ENCODE results near the gene CSNK1G1. TPM values are rescaled to one million over a fixed set of nuclear protein-coding genes. Genes with fewer than 3 reads are reported as not detected.

The CSNK1G1 gene
- polyA plus RNA-seq, 1 of the 3 experiments (the other 2 are of a cell fraction): 10.2 TPM

GRCh38 chr15:64156652-64157331 lies 199.2 kb downstream of the CSNK1G1 start:
- H3K9me2 ChIP-seq: no peaks in the 10 kb centered on the region
- no peak for DNase-seq
- no peak overlapping the region for H3K4me2 ChIP-seq
- H3K4me1 ChIP-seq (ENCODE audit: control insufficient read depth in 1 of 2, insufficient read depth in 2 of 2, low read depth in 1 of 2, low read length in 1 of 2): peaks cover 14 to 33% of the 10 kb centered on the region in 2 experiments; a peak in 2 of 4 replicates
- peaks cover 55 to 58% of the 10 kb centered on the region in 2 experiments for H3K36me3 ChIP-seq (replicated peaks in 1 of 2; ENCODE audit: control insufficient read depth in 1 of 2, insufficient read depth in 2 of 2, low read length in 1 of 2)
- H3F3A ChIP-seq (replicated peaks; ENCODE audit: insufficient read depth): peaks cover 57% of the 10 kb centered on the region
- no peak overlapping the region for H3K4me3 ChIP-seq (ENCODE audit: low read depth in 2 of 2, low read length in 1 of 2)
- no peak overlapping the region for H3K27ac ChIP-seq (ENCODE audit: low read depth in 2 of 2, low read length in 1 of 2)
- H3K27me3 ChIP-seq (ENCODE audit: insufficient read depth): no peaks in the 10 kb centered on the region
- peaks cover 24% of the 10 kb centered on the region for H3K79me2 ChIP-seq (ENCODE audit: insufficient read depth)
- ChIA-PET POLR2A (interaction anchor here (0.7 kb wide), 1 partner anchor 64 kb away, joined by 3 read pairs; the partner anchor contains the start of gene CIAO2A), CTCF (interaction anchor here (1.0 to 1.3 kb wide), 2 partner anchors 63 to 525 kb away, joined by 3 read pairs; partner anchors contain the start of gene CIAO2A)
- no peak overlapping the region for H2AFZ ChIP-seq (ENCODE audit: low read depth)
- WGBS (ENCODE audit: low lambda C conversion rate): 93% methylated on average over 14 of the region's 16 CpGs
- H4K20me1 ChIP-seq (ENCODE audit: insufficient read depth): peaks cover 54% of the 10 kb centered on the region
- TF ChIP-seq RCOR1 (IDR thresholded peaks at IDR 0.05; ENCODE audit: low read length) (no peak), FOXJ3 (CRISPR knock-in tag; IDR thresholded peaks at IDR 0.05) (no peak), JUND (IDR thresholded peaks at IDR 0.05) (no peak), RAD21 (IDR thresholded peaks at IDR 0.05; ENCODE audit: low read length) (no peak), CTCF (IDR thresholded peaks at IDR 0.05) (no peak)
- TF ChIP-seq, protein P1, sequence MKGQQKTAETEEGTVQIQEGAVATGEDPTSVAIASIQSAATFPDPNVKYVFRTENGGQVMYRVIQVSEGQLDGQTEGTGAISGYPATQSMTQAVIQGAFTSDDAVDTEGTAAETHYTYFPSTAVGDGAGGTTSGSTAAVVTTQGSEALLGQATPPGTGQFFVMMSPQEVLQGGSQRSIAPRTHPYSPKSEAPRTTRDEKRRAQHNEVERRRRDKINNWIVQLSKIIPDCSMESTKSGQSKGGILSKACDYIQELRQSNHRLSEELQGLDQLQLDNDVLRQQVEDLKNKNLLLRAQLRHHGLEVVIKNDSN (IDR thresholded peaks at IDR 0.05; ENCODE audit: borderline replicate concordance, low read depth): no peak
- H3K9me3 ChIP-seq: no peaks in the 10 kb centered on the region
- H3K9ac ChIP-seq: no peak overlapping the region

DNA sequence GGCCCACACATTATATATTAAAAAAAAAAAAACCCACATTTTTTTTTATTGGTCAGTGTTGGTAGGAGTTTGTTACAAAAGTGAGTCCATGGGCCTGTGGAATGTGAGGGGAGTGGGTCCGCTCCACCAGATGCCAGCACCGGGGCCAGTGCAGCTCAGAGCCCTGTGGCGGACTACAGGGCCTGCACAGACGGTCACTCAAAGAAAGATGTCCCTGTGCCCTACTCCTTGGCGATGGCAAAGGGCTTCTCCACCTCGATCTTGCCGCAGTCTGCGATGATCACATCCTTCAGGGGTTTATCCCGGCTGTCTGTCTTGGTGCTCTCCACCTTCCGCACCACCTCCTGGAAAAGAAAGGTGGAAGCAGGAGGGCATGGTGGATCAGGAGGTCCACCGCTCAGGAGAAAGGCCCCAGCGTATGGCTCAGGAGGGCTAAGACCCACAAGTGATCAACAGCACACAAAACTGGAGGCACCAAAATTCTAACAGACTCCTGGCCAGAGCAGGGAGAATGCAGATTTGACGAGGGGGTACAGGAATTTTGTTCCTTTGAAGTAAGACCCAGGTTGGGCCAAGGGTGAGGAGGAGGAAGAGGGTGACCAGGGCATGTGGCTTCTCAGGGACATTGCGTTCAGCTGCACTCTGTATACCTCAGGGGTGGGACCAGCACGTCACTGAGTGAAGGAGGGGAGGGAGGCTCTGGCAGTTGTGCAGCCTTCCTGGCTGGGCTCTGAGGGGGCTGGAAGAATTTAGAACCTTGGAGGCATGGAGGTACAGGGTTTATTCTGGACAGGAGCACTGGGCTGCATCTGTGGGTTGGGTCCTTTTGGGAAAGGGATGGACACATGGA lies 199.9 kb downstream of the CSNK1G1 start:
- H3K27ac ChIP-seq (ENCODE audit: low read depth in 2 of 2, low read length in 1 of 2): no peak overlapping the region; a peak in 1 of 4 replicates
- TF ChIP-seq PBX3 (IDR thresholded peaks at IDR 0.05): no peak
- H3K9ac ChIP-seq: no peak overlapping the region
- no peak overlapping the region for H2AFZ ChIP-seq (ENCODE audit: low read depth)
- peaks cover 8 to 30% of the 10 kb centered on the region in 2 experiments; a peak in 2 of 4 replicates for H3K4me1 ChIP-seq (ENCODE audit: control insufficient read depth in 1 of 2, insufficient read depth in 2 of 2, low read depth in 1 of 2, low read length in 1 of 2)
- DNase-seq: no peak
- peaks cover 47% of the 10 kb centered on the region for H4K20me1 ChIP-seq (ENCODE audit: insufficient read depth)
- H3K4me3 ChIP-seq (ENCODE audit: low read depth in 2 of 2, low read length in 1 of 2): no peak overlapping the region
- H3K27me3 ChIP-seq (ENCODE audit: insufficient read depth): no peaks in the 10 kb centered on the region
- H3K4me2 ChIP-seq: no peak overlapping the region
- H3K36me3 ChIP-seq (replicated peaks in 1 of 2; ENCODE audit: control insufficient read depth in 1 of 2, insufficient read depth in 2 of 2, low read length in 1 of 2): peaks cover 48 to 58% of the 10 kb centered on the region in 2 experiments
- ChIA-PET CTCF (interaction anchor here (1.3 kb wide), 1 partner anchor 62 kb away, joined by 3 read pairs; the partner anchor contains the start of gene CIAO2A), POLR2A (interaction anchor here (0.7 kb wide), 1 partner anchor 63 kb away, joined by 3 read pairs; the partner anchor contains the start of gene CIAO2A)
- H3K79me2 ChIP-seq (ENCODE audit: insufficient read depth): peaks cover 17% of the 10 kb centered on the region
- H3K9me2 ChIP-seq: no peaks in the 10 kb centered on the region
- H3K9me3 ChIP-seq: no peaks in the 10 kb centered on the region
- 93% methylated on average over 11 of the region's 15 CpGs for WGBS (ENCODE audit: low lambda C conversion rate)
- peaks cover 57% of the 10 kb centered on the region for H3F3A ChIP-seq (replicated peaks; ENCODE audit: insufficient read depth)

All from SK-N-SH (cell line).